Measurements from ENCODE around the gene CAPZB. TPM values are rescaled to one million over a fixed set of nuclear protein-coding genes. Genes with fewer than 3 reads are reported as not detected.

CAPZB gene
- polyA plus RNA-seq, 1 experiment: 276 TPM

DNA sequence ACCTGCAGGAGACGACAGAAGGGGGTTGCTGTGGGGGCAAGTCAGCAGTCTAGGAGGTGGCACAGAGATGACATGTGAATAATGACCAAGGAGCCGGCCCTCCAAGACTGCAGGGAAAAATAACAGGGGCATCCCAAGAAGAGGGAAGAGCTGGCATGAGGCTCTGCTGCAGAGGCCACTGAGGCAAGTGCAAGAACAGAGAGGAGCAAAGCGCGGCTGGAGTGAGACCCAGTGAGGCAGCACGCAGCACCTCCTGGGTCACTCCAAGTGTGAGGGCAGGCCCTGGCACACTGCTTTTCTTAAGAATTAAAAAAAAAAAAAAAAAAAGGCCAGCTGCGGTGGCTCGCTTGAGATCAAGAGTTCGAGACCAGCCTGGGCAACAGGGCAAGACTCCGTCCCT lies 93.1 kb downstream of the CAPZB start:
- no peak overlapping the region for H3K4me3 ChIP-seq (ENCODE audit: low read depth, low read length)
- no peaks in the 10 kb centered on the region for H3K36me3 ChIP-seq (ENCODE audit: control insufficient read depth, insufficient read depth, low read length)
- TF ChIP-seq, protein P1, sequence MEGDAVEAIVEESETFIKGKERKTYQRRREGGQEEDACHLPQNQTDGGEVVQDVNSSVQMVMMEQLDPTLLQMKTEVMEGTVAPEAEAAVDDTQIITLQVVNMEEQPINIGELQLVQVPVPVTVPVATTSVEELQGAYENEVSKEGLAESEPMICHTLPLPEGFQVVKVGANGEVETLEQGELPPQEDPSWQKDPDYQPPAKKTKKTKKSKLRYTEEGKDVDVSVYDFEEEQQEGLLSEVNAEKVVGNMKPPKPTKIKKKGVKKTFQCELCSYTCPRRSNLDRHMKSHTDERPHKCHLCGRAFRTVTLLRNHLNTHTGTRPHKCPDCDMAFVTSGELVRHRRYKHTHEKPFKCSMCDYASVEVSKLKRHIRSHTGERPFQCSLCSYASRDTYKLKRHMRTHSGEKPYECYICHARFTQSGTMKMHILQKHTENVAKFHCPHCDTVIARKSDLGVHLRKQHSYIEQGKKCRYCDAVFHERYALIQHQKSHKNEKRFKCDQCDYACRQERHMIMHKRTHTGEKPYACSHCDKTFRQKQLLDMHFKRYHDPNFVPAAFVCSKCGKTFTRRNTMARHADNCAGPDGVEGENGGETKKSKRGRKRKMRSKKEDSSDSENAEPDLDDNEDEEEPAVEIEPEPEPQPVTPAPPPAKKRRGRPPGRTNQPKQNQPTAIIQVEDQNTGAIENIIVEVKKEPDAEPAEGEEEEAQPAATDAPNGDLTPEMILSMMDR (IDR thresholded peaks at IDR 0.05; ENCODE audit: insufficient read depth, low read depth, low read length): no peak
- no peak for DNase-seq (ENCODE audit: low read depth)
- ChIA-PET POLR2A (interaction anchor here (0.6 kb wide), 1 partner anchor 253 kb away, joined by 3 read pairs; no protein-coding TSS in a partner anchor), CTCF (interaction anchor here (0.8 to 3.6 kb wide), 13 partner anchors 10 to 271 kb away, joined by 3 to 14 read pairs (median 5); partner anchors contain the start of gene CAPZB)
- no peaks in the 10 kb centered on the region for H3K27me3 ChIP-seq (ENCODE audit: control insufficient read depth, insufficient read depth, low read length)

DNA sequence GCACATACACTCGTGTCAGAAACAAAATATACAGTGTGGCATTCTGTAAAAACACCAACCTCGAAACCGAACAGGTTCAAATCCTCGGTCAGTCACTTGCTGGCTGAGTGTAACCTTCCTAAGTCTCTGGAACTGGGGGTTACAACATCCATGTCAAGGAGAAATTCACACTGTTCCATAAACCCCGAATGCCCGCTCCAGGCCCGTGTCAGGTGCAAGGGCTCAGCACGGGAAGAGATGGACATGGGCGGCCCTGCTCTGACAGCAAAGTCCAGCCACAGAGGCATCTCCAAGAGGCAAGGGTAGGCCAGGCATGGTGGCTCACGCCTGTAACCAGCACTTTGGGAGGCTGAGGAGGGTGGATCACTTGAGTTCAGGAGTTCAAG lies 93.8 kb downstream of the CAPZB start:
- Histone ChIP-seq H3K27me3 (ENCODE audit: control insufficient read depth, insufficient read depth, low read length) (no peaks in the 10 kb centered on the region), H3K4me3 (ENCODE audit: low read depth, low read length) (peak overlapping the region; percentile 4; the same call in 1 of the 2 replicates), H3K36me3 (ENCODE audit: control insufficient read depth, insufficient read depth, low read length) (no peaks in the 10 kb centered on the region)
- no peak for DNase-seq (ENCODE audit: low read depth)
- ChIA-PET POLR2A (interaction anchor here (0.8 kb wide), 1 partner anchor 131 kb away, joined by 4 read pairs; no protein-coding TSS in a partner anchor), CTCF (interaction anchor here (0.9 to 3.6 kb wide), 21 partner anchors 9 to 272 kb away, joined by 3 to 14 read pairs (median 3); partner anchors contain the start of gene CAPZB)
- TF ChIP-seq, protein P1 (IDR thresholded peaks at IDR 0.05; ENCODE audit: insufficient read depth, low read depth, low read length): no peak

DNA sequence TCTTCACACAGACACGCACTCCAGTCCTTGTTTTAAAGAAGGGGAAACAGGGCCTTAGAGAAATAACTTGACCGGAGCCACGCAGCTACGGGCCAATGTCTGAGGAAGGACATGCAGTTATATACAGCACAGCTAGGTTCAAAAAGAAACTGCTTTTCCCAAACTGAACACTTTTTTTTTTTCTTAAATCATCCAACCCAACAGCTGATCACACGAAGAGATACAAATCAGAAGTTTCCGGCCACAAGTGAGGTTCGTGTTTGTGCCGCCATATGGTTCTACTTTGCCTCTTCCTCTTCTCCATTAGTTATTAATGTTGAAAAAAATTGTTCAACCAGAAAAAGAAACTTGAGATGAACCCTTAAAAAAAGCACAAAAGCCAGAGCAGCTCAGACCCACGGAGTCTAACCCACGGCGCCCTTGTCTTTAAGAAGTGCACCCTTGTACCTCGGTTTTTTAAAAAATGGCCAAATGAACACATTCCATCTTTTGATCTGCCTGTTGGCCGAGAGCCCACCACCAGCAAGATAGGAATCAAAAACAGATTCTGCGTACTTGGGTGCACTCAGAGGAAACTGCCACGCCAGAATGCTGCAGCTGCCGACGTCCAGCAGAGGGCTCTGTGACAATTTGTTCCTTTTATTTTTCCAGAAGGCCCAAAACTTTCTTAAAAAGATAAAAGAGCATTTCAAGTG lies 94.3 kb downstream of the CAPZB start:
- no peaks in the 10 kb centered on the region for H3K36me3 ChIP-seq (ENCODE audit: control insufficient read depth, insufficient read depth, low read length)
- TF ChIP-seq, protein P1 (IDR thresholded peaks at IDR 0.05; ENCODE audit: insufficient read depth, low read depth, low read length): peak; percentile 91
- H3K4me3 ChIP-seq (ENCODE audit: low read depth, low read length): peak overlapping the region; percentile 2; the same call in 1 of the 2 replicates
- H3K27me3 ChIP-seq (ENCODE audit: control insufficient read depth, insufficient read depth, low read length): no peaks in the 10 kb centered on the region
- peak; percentile 91 for DNase-seq (ENCODE audit: low read depth)
- CTCF ChIA-PET: interaction anchor here (0.6 to 3.6 kb wide), 34 partner anchors 8 to 787 kb away, joined by 3 to 14 read pairs (median 3); partner anchors contain the start of gene CAPZB
- POLR2A ChIA-PET: interaction anchor here (0.8 kb wide), 1 partner anchor 130 kb away, joined by 4 read pairs; no protein-coding TSS in a partner anchor

DNA sequence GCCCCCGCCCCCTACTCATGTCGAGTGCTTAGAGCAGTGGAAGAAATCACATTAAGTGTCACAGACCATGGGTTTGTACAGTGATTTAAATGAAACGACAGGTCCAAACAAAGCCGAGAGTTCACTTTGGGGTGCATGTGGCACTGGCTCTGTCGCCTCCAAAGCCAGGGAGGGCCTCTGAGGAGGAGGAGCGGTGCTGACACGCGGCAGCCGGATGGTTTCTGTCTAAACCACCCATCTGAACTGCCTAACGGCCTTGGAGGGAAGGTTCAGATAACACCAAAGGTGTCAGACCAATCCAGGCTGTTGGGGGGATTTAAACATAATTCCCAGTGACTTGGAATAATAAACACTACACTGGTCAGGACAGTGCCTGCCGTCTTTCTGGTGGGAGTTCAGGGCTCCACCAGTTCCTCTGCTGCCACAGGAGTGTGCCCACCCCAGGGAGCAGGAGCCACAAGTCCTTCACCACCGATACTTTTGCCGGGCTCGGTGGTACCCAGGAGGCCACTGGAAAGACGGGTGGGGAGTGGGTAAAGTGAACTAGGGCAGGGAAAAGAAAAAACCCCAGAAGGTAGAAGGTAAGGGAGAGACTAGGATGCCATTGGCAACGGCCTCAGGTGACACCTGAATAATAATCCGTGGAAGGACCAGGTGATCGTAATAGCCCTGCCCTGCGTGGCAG lies 95.0 kb downstream of the CAPZB start:
- DNase-seq (ENCODE audit: low read depth): no peak
- Histone ChIP-seq H3K4me3 (ENCODE audit: low read depth, low read length) (peak overlapping the region; percentile 2; the same call in 1 of the 2 replicates), H3K36me3 (ENCODE audit: control insufficient read depth, insufficient read depth, low read length) (no peaks in the 10 kb centered on the region), H3K27me3 (ENCODE audit: control insufficient read depth, insufficient read depth, low read length) (no peaks in the 10 kb centered on the region)
- CTCF ChIA-PET: interaction anchor here (0.6 to 3.6 kb wide), 27 partner anchors 10 to 788 kb away, joined by 3 to 14 read pairs (median 3); partner anchors contain the start of gene CAPZB
- POLR2A ChIA-PET: no interaction called here
- TF ChIP-seq, protein P1 (IDR thresholded peaks at IDR 0.05; ENCODE audit: insufficient read depth, low read depth, low read length): no peak

DNA sequence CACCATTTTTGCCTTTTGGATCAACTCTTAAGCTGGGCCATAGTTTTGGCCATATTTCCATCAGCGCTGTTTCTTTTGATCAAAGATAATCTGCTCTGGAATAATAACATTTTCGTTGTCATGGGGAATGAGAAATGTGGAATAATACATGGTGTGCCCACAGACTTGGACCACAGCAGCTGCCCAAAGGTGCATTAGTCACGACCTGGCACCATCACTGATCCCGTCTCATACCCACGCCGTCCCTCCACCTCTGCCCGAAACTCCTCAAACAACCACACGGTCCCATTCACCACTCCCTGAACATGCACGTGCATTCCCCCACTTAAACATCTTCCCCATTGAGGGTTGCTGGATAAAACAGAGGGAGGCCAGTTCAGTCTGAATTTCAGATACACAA lies 96.4 kb downstream of the CAPZB start:
- CTCF ChIA-PET: interaction anchor here (0.8 to 1.2 kb wide), 3 partner anchors 18 to 264 kb away, joined by 3 read pairs; no protein-coding TSS in a partner anchor
- POLR2A ChIA-PET: no interaction called here
- no peaks in the 10 kb centered on the region for H3K27me3 ChIP-seq (ENCODE audit: control insufficient read depth, insufficient read depth, low read length)
- TF ChIP-seq, protein P1 (IDR thresholded peaks at IDR 0.05; ENCODE audit: insufficient read depth, low read depth, low read length): no peak
- H3K4me3 ChIP-seq (ENCODE audit: low read depth, low read length): no peak overlapping the region
- peaks cover 2% of the 10 kb centered on the region; the same call in 1 of the 2 replicates for H3K36me3 ChIP-seq (ENCODE audit: control insufficient read depth, insufficient read depth, low read length)
- DNase-seq (ENCODE audit: low read depth): no peak
